ENCODE data around the gene APOF. TPM values are rescaled to one million over a fixed set of nuclear protein-coding genes. Genes with fewer than 3 reads are reported as not detected.

The APOF gene
- total RNA-seq, 1 donor from 2014 or later: not detected

- intact Hi-C loops (cut with micrococcal nuclease): no loop called here
- Mint-ChIP-seq H3K36me3 (ENCODE audit: low read depth) (no peaks in the 10 kb centered on the region), H3K4me3 (ENCODE audit: low read depth) (no peak overlapping the region), H3K9me3 (no peaks in the 10 kb centered on the region), H3K27me3 (ENCODE audit: low read depth) (no peaks in the 10 kb centered on the region), H3K4me1 (ENCODE audit: low read depth) (no peaks in the 10 kb centered on the region), H3K27ac (no peak overlapping the region)
- DNase-seq (ENCODE audit: low spot score): no peak
Observed at GRCh38 chr12:56387152-56387736, 24.6 kb upstream of the APOF start.

- no peak overlapping the region for H3K4me3 Mint-ChIP-seq (ENCODE audit: low read depth)
- no peak overlapping the region for H3K27ac Mint-ChIP-seq
- H3K4me1 Mint-ChIP-seq (ENCODE audit: low read depth): no peaks in the 10 kb centered on the region
- DNase-seq (ENCODE audit: low spot score): no peak
- H3K9me3 Mint-ChIP-seq: no peaks in the 10 kb centered on the region
- H3K27me3 Mint-ChIP-seq (ENCODE audit: low read depth): no peaks in the 10 kb centered on the region
- intact Hi-C loops (cut with micrococcal nuclease): no loop called here
- H3K36me3 Mint-ChIP-seq (ENCODE audit: low read depth): no peaks in the 10 kb centered on the region
Observed at GRCh38 chr12:56385873-56386272, 23.2 kb upstream of the APOF start.

- no peaks in the 10 kb centered on the region for H3K9me3 Mint-ChIP-seq
- H3K4me1 Mint-ChIP-seq (ENCODE audit: low read depth): no peaks in the 10 kb centered on the region
- intact Hi-C loops (cut with micrococcal nuclease): no loop called here
- H3K27me3 Mint-ChIP-seq (ENCODE audit: low read depth): no peaks in the 10 kb centered on the region
- no peak overlapping the region for H3K4me3 Mint-ChIP-seq (ENCODE audit: low read depth)
- no peak for DNase-seq (ENCODE audit: low spot score)
- no peaks in the 10 kb centered on the region for H3K36me3 Mint-ChIP-seq (ENCODE audit: low read depth)
- no peak overlapping the region for H3K27ac Mint-ChIP-seq
Observed at GRCh38 chr12:56382611-56383010, 20.0 kb upstream of the APOF start.

- Mint-ChIP-seq H3K27ac (no peak overlapping the region), H3K27me3 (ENCODE audit: low read depth) (peaks cover 4% of the 10 kb centered on the region), H3K36me3 (ENCODE audit: low read depth) (no peaks in the 10 kb centered on the region), H3K4me3 (ENCODE audit: low read depth) (no peak overlapping the region), H3K4me1 (ENCODE audit: low read depth) (no peaks in the 10 kb centered on the region), H3K9me3 (peaks cover 6% of the 10 kb centered on the region)
- DNase-seq (ENCODE audit: low spot score): no peak
- intact Hi-C loops (cut with micrococcal nuclease): no loop called here
Observed at GRCh38 chr12:56377989-56378316, 15.3 kb upstream of the APOF start.

GRCh38 chr12:56377310-56377988, 14.8 kb upstream of the APOF start:
- intact Hi-C loops (cut with micrococcal nuclease): no loop called here
- H3K4me1 Mint-ChIP-seq (ENCODE audit: low read depth): no peaks in the 10 kb centered on the region
- H3K27me3 Mint-ChIP-seq (ENCODE audit: low read depth): peaks cover 7% of the 10 kb centered on the region
- H3K4me3 Mint-ChIP-seq (ENCODE audit: low read depth): no peak overlapping the region
- no peaks in the 10 kb centered on the region for H3K36me3 Mint-ChIP-seq (ENCODE audit: low read depth)
- peaks cover 10% of the 10 kb centered on the region for H3K9me3 Mint-ChIP-seq
- no peak overlapping the region for H3K27ac Mint-ChIP-seq
- no peak for DNase-seq (ENCODE audit: low spot score)

- no peak for DNase-seq (ENCODE audit: low spot score)
- no peak overlapping the region for H3K27ac Mint-ChIP-seq
- no peaks in the 10 kb centered on the region for H3K4me1 Mint-ChIP-seq (ENCODE audit: low read depth)
- no peaks in the 10 kb centered on the region for H3K36me3 Mint-ChIP-seq (ENCODE audit: low read depth)
- H3K4me3 Mint-ChIP-seq (ENCODE audit: low read depth): no peak overlapping the region
- peaks cover 11% of the 10 kb centered on the region for H3K9me3 Mint-ChIP-seq
- intact Hi-C loops (cut with micrococcal nuclease): no loop called here
- peaks cover 14% of the 10 kb centered on the region for H3K27me3 Mint-ChIP-seq (ENCODE audit: low read depth)
Observed at GRCh38 chr12:56375598-56376434, 13.2 kb upstream of the APOF start.

GRCh38 chr12:56374726-56375597, 12.3 kb upstream of the APOF start:
- H3K9me3 Mint-ChIP-seq: peaks cover 11% of the 10 kb centered on the region
- intact Hi-C loops (cut with micrococcal nuclease): no loop called here
- H3K4me3 Mint-ChIP-seq (ENCODE audit: low read depth): no peak overlapping the region
- no peak for DNase-seq (ENCODE audit: low spot score)
- H3K36me3 Mint-ChIP-seq (ENCODE audit: low read depth): no peaks in the 10 kb centered on the region
- peaks cover 15% of the 10 kb centered on the region for H3K27me3 Mint-ChIP-seq (ENCODE audit: low read depth)
- no peak overlapping the region for H3K27ac Mint-ChIP-seq
- H3K4me1 Mint-ChIP-seq (ENCODE audit: low read depth): no peaks in the 10 kb centered on the region

- H3K4me3 Mint-ChIP-seq (ENCODE audit: low read depth): no peak overlapping the region
- intact Hi-C loops (cut with micrococcal nuclease): no loop called here
- H3K36me3 Mint-ChIP-seq (ENCODE audit: low read depth): no peaks in the 10 kb centered on the region
- H3K9me3 Mint-ChIP-seq: peaks cover 11% of the 10 kb centered on the region
- DNase-seq (ENCODE audit: low spot score): no peak
- no peaks in the 10 kb centered on the region for H3K4me1 Mint-ChIP-seq (ENCODE audit: low read depth)
- H3K27me3 Mint-ChIP-seq (ENCODE audit: low read depth): peaks cover 16% of the 10 kb centered on the region
- H3K27ac Mint-ChIP-seq: no peak overlapping the region
Observed at GRCh38 chr12:56373515-56373914, 10.9 kb upstream of the APOF start.

- peaks cover 8% of the 10 kb centered on the region for H3K27me3 Mint-ChIP-seq (ENCODE audit: low read depth)
- H3K36me3 Mint-ChIP-seq (ENCODE audit: low read depth): no peaks in the 10 kb centered on the region
- intact Hi-C loops (cut with micrococcal nuclease): no loop called here
- DNase-seq (ENCODE audit: low spot score): no peak
- H3K4me1 Mint-ChIP-seq (ENCODE audit: low read depth): no peaks in the 10 kb centered on the region
- no peaks in the 10 kb centered on the region for H3K9me3 Mint-ChIP-seq
- no peak overlapping the region for H3K4me3 Mint-ChIP-seq (ENCODE audit: low read depth)
- no peak overlapping the region for H3K27ac Mint-ChIP-seq
Observed at GRCh38 chr12:56366948-56367347, 4.3 kb upstream of the APOF start.

GRCh38 chr12:56361487-56362129, 1.0 kb downstream of the APOF start:
- H3K9me3 Mint-ChIP-seq: no peaks in the 10 kb centered on the region
- no peaks in the 10 kb centered on the region for H3K36me3 Mint-ChIP-seq (ENCODE audit: low read depth)
- no peak overlapping the region for H3K27ac Mint-ChIP-seq
- intact Hi-C loops (cut with micrococcal nuclease): loop anchor here (5.0 kb wide), 1 partner anchor 101 kb away; no protein-coding TSS in a partner anchor
- H3K4me3 Mint-ChIP-seq (ENCODE audit: low read depth): peak overlapping the region; percentile 89
- H3K4me1 Mint-ChIP-seq (ENCODE audit: low read depth): peaks cover 24% of the 10 kb centered on the region
- no peak for DNase-seq (ENCODE audit: low spot score)
- H3K27me3 Mint-ChIP-seq (ENCODE audit: low read depth): no peaks in the 10 kb centered on the region

GRCh38 chr12:56359851-56360767, 2.5 kb downstream of the APOF start, which contains the start of gene STAT2:
STAT2 (minus strand) TSS chr12:56360107; CDS start chr12:56356571, 3,536 bp downstream.
- Mint-ChIP-seq H3K27me3 (ENCODE audit: low read depth) (no peaks in the 10 kb centered on the region), H3K36me3 (ENCODE audit: low read depth) (peaks cover 10% of the 10 kb centered on the region), H3K27ac (peak within 1 kb of the TSS; percentile 90), H3K4me3 (ENCODE audit: low read depth) (peak within 1 kb of the TSS; percentile 89), H3K4me1 (ENCODE audit: low read depth) (peaks cover 24% of the 10 kb centered on the region), H3K9me3 (no peaks in the 10 kb centered on the region)
- peak; percentile 100 for DNase-seq (ENCODE audit: low spot score)
- intact Hi-C loops (cut with micrococcal nuclease): loop anchor here (1.0 to 5.0 kb wide), 7 partner anchors 22 to 256 kb away; partner anchors contain the start of genes CS, IL23A, PA2G4 and TIMELESS
